GM12875 (cell line): Measurements from ENCODE around the gene MVB12B.

Experiments used
- H3K4me3 ChIP-seq: one replicate; pipeline ENCODE4 v1.5.1; 2011; ENCODE audit warnings: low read depth, low read length, control low read depth
- TF ChIP-seq, protein P1 (sequence below): IDR thresholded peaks from 2 replicates; pipeline ENCODE4 v1.5.1; 2011; ENCODE audit warnings: low read depth, mild to moderate bottlenecking, control low read depth, inconsistent platforms, low read length, moderate library complexity, borderline replicate concordance; ENCODE audit not compliant: insufficient read depth

The MVB12B gene

DNA sequence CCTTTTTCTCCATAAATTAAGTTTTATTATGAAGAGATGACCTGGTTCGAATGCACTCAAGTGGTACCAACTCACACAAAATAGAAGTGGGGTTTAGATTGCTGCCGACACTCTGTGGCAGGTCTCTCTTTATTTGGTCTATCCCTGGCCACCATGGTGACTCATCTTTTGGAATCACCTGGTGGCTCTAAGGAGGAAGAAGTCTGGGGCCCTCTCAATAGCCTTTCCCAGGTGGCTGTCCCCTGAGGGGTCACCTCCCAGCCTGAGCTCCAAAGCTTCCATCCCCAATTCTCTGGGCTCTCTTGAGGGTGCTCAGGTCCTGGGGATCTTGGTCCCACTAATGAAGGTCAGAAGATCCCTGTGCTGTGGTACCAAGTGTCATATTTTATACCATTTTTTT lies 136.8 kb downstream of the MVB12B start:
- TF ChIP-seq, protein P1, sequence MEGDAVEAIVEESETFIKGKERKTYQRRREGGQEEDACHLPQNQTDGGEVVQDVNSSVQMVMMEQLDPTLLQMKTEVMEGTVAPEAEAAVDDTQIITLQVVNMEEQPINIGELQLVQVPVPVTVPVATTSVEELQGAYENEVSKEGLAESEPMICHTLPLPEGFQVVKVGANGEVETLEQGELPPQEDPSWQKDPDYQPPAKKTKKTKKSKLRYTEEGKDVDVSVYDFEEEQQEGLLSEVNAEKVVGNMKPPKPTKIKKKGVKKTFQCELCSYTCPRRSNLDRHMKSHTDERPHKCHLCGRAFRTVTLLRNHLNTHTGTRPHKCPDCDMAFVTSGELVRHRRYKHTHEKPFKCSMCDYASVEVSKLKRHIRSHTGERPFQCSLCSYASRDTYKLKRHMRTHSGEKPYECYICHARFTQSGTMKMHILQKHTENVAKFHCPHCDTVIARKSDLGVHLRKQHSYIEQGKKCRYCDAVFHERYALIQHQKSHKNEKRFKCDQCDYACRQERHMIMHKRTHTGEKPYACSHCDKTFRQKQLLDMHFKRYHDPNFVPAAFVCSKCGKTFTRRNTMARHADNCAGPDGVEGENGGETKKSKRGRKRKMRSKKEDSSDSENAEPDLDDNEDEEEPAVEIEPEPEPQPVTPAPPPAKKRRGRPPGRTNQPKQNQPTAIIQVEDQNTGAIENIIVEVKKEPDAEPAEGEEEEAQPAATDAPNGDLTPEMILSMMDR = no peak
- no peak overlapping the region for H3K4me3 ChIP-seq

DNA sequence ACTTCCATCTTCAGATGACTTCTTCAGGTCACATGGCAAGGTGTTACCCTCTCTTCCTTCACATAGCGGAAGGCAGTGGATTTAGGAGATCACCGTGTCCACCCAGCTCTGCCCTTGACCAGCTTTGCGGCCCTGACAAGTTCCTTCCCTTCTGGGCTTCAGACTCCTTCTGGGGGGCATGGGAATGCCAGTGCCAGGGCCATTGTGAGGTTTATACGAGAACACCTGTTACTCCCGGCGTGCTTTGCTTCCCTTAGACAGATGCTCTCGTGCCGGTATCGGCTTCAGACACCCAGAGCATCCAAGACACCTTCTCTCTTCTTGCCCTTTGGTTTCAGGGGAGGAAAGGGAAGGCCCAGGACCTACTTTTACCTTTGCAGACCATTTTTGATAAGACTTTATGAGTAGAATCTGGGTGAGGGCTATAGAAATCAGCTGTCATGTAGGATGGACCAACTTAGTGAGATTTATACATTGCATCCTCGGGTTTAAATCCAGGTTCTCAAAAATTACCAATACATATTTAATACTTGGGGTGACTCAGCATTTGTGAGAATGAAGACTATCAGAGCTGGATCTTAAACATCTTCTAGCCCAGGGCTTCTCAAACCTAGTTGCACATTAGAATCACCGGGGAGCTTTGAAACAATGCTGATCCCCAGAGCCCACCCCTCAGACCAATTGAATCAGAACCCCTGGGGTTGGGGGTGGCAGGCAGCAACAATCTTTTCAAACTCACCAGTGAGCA lies 138.2 kb downstream of the MVB12B start:
- no peak overlapping the region for H3K4me3 ChIP-seq
- TF ChIP-seq, protein P1 = no peak

DNA sequence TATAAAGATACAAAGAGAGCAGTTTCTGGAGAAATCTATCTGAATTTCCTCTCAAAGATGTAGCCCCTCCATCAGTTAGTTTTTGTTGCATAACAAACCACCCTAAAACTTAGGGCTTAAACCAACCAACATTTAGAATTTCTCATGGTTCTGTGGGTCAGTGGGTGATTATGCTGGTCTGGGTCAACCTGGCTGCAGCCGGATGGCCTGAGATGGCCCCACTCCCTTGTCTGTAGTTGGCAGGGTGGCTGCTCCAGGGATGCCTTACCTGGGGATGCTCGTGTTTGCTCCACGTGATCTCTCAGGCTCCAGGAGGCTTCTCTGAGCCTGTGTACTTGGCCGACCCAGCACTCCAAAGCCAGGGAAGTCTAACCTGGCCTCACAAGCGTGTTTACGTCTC lies 139.3 kb downstream of the MVB12B start:
- no peak overlapping the region for H3K4me3 ChIP-seq
- TF ChIP-seq, protein P1 = no peak

DNA sequence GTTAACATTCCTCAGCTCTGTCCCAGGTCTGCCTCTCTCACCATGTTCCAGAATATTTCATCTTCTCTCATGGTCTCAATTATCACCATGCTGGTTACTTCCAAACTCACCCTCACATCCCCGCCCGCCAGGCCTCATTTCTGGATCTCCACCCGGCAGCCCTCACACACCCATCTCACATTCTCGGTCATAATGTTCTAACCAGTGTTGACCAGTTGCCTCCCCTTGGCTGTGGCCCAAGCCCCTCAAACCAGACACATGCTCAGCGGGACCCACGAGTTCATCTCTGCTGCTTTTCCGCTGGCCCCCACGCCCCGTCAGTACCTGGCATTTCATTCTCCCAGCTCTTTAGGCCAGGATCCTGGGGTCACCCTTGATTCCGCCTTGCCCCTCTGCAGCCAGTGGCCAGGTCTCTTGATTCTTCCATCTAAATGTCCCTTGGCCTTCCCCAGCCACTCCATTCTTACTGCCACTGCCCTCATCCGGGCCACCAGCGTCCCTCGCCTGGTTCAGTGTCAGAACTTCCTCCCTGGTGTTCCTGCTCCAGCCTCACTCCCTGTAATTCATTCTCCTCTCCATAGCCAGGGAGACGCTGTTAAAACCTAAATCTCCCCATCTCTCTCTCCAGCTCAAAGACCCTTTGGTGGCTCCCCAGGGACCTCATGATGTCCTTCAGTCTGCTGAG lies 141.7 kb downstream of the MVB12B start:
- no peak overlapping the region for H3K4me3 ChIP-seq
- TF ChIP-seq, protein P1 = no peak

DNA sequence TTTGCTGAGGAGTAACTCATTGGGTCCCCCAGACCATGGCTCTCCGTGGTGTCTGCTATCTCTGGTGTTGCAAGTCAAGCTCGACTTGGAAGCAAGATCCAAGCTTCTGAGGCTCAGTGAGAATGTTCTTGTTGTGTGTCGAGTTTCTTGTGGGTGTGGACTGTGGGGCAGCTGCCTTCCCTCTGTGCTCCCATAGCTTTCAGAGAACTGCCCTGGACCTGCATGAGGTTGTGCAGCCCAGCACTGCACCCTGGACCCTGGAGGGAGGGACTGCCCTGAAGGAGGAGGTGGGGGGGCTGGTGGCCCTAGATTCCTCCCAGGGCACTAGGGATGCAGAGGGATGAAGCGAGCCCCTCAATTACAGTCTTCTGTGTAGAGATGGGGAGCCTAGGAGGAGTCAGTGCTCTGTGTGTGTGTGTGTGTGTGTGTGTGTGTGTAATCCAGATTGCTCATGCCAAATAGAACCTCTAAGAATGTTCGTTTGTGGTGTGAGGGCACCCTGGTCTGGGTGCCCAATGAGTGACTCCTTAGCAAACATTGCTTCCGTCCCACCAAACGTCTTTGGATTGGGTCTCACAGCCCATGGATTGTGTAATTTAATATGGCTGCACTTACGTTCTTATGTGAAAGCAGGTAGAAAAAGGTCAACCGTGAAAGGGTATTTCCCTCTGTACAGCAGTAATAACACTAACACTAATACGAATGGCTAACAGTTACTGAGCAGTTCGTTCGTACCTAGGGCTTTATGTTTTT lies 143.8 kb downstream of the MVB12B start:
- H3K4me3 ChIP-seq = no peak overlapping the region
- TF ChIP-seq, protein P1 = no peak

DNA sequence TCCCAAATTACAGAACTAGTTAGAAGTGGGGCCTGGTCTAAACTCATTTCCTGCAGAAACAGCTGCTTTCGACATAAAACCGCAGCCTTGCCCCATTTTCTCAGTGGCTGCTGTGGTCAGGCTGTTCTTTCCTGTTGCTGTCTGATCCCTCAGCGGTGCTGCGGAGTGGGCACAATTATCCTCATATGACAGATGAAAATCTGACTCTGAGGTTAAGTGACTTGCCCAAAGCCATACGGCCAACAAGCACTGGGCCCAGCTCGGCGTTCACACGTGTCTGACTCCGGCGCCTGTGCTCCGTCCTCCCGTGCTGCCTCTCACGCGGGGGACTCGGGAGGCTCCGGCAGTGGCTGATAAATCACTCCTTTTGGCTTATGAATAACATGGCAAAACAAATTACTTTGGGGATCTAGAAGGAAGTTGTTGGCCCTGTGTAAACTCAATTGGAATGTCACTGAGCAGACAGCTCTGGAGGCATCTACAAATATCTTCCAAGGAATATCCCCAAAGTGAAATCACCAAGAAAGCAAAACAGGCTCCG lies 144.5 kb downstream of the MVB12B start:
- TF ChIP-seq, protein P1 = no peak
- no peak overlapping the region for H3K4me3 ChIP-seq
